ENCODE data around the gene ADCY4.

Gene ADCY4

DNA sequence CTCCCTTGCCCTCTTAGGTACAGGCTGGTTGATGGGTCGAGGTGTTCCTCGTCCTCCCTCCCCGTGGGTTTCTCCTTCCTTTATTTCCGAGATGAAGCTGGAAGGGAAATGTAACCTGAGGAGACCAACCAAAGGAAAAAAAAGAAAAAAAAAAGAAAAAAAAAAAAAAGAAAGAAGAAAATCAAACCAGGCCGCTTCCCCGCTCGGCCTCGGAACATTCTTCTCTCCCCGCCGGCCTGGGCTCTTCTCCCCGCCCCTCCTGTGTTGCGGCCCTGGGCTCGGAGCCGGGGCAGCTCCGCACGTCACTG, 31.5 kb upstream of the ADCY4 start:
- TF ChIP-seq, protein P1, sequence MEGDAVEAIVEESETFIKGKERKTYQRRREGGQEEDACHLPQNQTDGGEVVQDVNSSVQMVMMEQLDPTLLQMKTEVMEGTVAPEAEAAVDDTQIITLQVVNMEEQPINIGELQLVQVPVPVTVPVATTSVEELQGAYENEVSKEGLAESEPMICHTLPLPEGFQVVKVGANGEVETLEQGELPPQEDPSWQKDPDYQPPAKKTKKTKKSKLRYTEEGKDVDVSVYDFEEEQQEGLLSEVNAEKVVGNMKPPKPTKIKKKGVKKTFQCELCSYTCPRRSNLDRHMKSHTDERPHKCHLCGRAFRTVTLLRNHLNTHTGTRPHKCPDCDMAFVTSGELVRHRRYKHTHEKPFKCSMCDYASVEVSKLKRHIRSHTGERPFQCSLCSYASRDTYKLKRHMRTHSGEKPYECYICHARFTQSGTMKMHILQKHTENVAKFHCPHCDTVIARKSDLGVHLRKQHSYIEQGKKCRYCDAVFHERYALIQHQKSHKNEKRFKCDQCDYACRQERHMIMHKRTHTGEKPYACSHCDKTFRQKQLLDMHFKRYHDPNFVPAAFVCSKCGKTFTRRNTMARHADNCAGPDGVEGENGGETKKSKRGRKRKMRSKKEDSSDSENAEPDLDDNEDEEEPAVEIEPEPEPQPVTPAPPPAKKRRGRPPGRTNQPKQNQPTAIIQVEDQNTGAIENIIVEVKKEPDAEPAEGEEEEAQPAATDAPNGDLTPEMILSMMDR (IDR thresholded peaks at IDR 0.05; ENCODE audit: low read depth, low read length), result no peak
- peak; percentile 98 for DNase-seq (ENCODE audit: extremely low read depth, low read depth)

DNA sequence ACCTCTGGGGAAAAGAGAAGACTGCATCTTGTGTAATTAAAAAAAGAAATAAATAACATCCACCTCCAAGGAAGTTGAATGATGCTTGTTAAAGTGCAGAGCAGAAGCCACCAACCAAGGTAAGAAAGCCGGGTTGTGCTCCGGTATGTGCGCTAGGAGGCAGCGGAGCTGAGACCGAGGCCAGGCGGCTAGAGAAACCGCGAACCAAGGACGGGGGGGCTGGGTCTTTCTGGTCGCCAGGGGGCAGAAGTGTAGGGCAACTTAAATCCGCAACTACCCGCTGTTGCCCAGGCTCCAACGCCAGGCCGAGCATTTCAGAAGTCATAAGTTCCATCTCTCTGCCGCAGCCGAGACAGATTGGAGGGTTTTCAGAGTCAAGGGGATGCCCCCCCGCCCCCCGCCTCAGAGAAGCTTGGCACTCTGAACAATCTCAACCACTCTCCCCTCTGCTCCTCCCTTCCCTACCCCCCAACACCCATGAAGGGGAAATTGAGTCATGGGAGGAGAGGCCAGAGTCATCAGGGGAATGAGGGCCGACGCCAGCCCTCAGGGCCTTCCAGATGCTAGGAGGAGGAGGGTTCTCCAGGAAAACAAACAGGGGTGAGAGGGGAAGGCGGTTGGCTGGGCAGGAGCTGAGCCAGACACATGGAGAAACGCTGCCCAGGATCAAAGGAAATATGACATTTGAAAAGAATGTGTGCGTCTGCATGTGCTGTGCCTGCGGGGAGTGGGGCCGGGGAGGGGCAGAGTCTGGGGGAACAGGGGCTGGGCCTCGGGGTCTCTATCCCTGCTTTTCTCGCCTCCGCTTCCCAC, 30.9 kb upstream of the ADCY4 start:
- TF ChIP-seq, protein P1 (IDR thresholded peaks at IDR 0.05; ENCODE audit: low read depth, low read length), result peak; percentile 89
- peak; percentile 85 for DNase-seq (ENCODE audit: extremely low read depth, low read depth)

DNA sequence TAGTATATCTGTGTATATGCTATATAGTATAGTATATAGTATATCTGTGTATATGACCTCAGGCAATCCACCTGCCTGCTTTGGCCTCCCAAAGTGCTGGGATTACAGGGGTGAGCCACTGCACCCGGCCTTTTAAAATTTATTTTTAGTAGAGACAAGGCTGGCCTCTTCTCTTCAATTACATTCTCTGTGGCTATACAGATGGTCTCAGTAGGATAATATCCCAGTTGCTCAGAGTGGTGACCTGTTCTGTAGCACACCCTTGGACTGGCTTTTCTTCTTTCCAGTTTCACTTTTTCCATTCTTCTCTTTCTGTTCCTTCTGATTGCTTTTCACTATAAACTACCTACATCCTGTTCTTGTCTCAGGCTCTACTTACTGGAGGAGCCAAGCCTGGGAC, 30.0 kb upstream of the ADCY4 start:
- TF ChIP-seq, protein P1 (IDR thresholded peaks at IDR 0.05; ENCODE audit: low read depth, low read length), result no peak
- no peak for DNase-seq (ENCODE audit: extremely low read depth, low read depth)

DNA sequence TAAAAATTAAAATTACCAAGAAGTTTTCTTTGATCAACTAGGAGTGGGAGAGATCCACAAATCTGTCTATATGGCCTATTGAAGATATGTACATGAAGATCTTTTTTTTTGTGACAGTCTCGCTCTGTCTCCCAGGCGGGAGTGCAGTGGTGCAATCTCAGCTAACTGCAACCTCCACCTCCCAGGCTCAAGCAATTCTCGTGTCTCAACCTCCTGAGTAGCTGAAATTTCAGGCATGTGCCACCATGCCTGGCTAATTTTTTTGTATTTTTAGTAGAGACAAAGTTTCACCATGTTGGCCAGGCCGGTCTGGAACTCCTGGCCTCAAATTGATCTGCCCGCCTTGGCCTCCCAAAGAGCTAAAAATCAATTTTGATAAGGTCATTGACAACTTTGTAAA, 28.5 kb upstream of the ADCY4 start:
- TF ChIP-seq, protein P1 (IDR thresholded peaks at IDR 0.05; ENCODE audit: low read depth, low read length), result no peak
- DNase-seq (ENCODE audit: extremely low read depth, low read depth), result no peak

DNA sequence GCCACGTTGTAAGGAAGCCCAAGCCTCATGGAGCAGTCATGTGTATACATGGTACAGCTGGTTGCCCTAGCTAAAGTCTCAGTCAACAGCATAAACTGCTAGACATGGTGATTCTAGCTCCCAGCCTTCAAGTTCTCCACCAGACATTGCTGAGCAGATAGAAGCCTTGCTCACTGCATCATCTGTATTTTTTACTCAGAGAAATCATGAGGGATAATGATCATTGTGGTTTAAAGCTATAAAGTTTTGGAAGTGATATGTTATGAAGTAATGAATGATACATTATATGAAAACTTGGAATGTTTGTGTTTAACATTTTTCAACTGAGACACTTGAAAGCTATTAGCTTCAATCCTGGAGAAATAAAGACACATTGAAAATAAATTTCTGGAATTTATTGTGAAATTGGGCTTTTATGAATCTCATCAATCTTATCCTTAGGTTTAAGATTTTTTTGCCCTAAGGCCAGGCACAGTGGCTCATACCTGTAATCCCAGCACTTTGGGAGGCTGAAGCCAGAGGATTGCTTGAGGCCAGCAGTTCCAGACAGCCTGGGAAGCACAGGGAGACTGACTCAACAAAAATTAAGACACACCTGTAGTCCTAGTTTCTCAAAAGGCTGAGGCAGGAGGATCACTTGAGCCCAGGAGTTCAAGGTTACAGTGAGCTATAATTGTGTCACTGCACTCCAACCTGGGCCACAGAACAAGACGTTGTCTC, 27.5 kb upstream of the ADCY4 start:
- TF ChIP-seq, protein P1 (IDR thresholded peaks at IDR 0.05; ENCODE audit: low read depth, low read length), result no peak
- no peak for DNase-seq (ENCODE audit: extremely low read depth, low read depth)

DNA sequence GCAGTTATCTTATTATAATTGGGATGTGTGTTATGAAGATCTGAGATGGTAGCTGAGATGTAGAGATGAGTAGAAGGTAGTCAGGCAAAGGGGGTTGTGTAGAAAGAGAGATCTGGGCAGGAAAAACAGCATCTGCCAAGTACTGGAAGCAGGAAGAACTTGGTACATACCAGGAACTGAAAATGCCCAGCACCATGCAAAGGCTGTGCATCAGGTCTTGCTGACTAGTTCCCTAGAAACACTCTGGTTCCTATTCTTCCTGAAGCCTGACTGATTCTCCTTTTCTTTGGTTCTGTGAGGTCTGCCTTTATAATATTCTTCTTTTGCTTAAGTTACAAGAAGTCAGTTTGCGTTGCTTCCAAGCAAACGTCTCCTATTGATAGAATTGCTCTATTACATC, 26.5 kb upstream of the ADCY4 start:
- no peak for DNase-seq (ENCODE audit: extremely low read depth, low read depth)
- TF ChIP-seq, protein P1 (IDR thresholded peaks at IDR 0.05; ENCODE audit: low read depth, low read length), result no peak

DNA sequence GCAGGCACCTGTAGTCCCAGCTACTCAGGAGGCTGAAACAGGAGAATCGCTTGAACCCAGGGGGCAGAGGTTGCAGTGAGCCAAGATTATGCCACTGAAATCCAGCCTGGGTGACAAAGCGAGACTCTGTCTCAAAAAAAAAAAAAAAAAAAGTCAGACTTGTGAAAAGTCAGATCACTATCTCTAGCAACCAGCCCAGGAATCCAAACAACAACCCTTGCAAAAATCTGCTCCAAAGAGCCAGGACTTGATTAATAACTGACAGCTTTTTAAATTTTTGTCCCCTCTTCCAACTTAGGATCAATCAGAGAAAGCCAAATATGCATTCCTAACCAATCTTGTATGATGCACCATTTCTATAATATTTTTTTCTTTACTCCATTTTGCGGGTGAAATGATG, 25.4 kb upstream of the ADCY4 start:
- TF ChIP-seq, protein P1 (IDR thresholded peaks at IDR 0.05; ENCODE audit: low read depth, low read length), result no peak
- no peak for DNase-seq (ENCODE audit: extremely low read depth, low read depth)
